Heart left ventricle (tissue), 16 donors: ENCODE measurements around the gene SIAH2. TPM values are rescaled to one million over a fixed set of nuclear protein-coding genes. Genes with fewer than 3 reads are reported as not detected.
A peak's percentile ranks its signal among the peaks of the same experiment; 100 is the strongest.

Experiments used
- ATAC-seq, 4 donors: fragments of 200-7000 bp; cut with Tn5 transposase; one replicate each; pipeline ENCODE4 v1.9.1; 2020 to 2022; ENCODE audit warnings: moderate library complexity in 4 of 4, mild to moderate bottlenecking in 3 of 4, moderate number of reproducible peaks in 1 of 4
- DNase-seq, 5 donors: peaks; one replicate each; pipeline ENCODE4 v3.0.0-alpha.2; 2020
- H3K27ac ChIP-seq, 12 donors: fragments of 200-600 bp; sonication (generic) in 4 of 12; one replicate each; pipeline versions ENCODE4 v1.5.0 to v1.8.0; 2016 to 2022; ENCODE audit warnings: mild to moderate bottlenecking in 2 of 12
- H3K27me3 ChIP-seq, 9 donors: fragments of 200-600 bp; sonication (generic) in 2 of 9; one replicate each; pipeline versions ENCODE4 v1.5.1 to v1.8.0; 2016 to 2022; ENCODE audit warnings: mild to moderate bottlenecking in 3 of 9
- H3K36me3 ChIP-seq, 9 donors: fragments of 200-600 bp; sonication (generic) in 2 of 9; one replicate each; pipeline versions ENCODE4 v1.5.0 to v1.8.0; 2018 to 2022; ENCODE audit warnings: mild to moderate bottlenecking in 2 of 9
- H3K4me1 ChIP-seq, 12 donors: fragments of 200-600 bp; sonication (generic) in 4 of 12; one replicate each; pipeline versions ENCODE4 v1.5.0 to v1.8.0; 2016 to 2022; ENCODE audit warnings: mild to moderate bottlenecking in 3 of 12
- H3K4me3 ChIP-seq, 12 donors: fragments of 200-600 bp; sonication (generic) in 4 of 12; one replicate each; pipeline versions ENCODE4 v1.5.0 to v1.8.0; 2017 to 2022; ENCODE audit warnings: mild to moderate bottlenecking in 9 of 12, moderate library complexity in 4 of 12
- H3K9me3 ChIP-seq, 12 donors: fragments of 200-600 bp; sonication (generic) in 4 of 12; one replicate each; pipeline versions ENCODE4 v1.5.0 to v1.8.0; 2016 to 2022; ENCODE audit warnings: mild to moderate bottlenecking in 1 of 12
- POLR2A ChIP-seq, 2 donors: fragments of 450-650 bp; IDR thresholded peaks; one replicate each; pipeline ENCODE4 v1.6.1; 2017; ENCODE audit warnings: antibody characterized with exemption in 2 of 2, mild to moderate bottlenecking in 2 of 2, moderate library complexity in 2 of 2
- WGBS, 4 donors: extraction: QIAGEN DNeasy Blood & Tissue Kit in 2 of 4; methylation state at CpG; one replicate each; pipeline versions ENCODE4 v1.1.5 to v1.1.7; 2013 to 2018; 5-methylcytosine and 5-hydroxymethylcytosine counted together
- intact Hi-C, 10 donors: fragments of 100-400 bp; cut with DNase I; formaldehyde crosslinking; loops; one replicate each; pipeline versions ENCODE4 v1.11.1 to v1.14.2; 2022
- polyA plus RNA-seq, 2 donors: library from polyadenylated mRNA; stranded (reverse); fragments of 200-250 nt; gene quantifications; one replicate each; pipeline ENCODE4 v1.2.3, GENCODE V29; 2013
- total RNA-seq, 9 donors: library from RNA; depleted of rRNA in 2 of 9; stranded (reverse); fragments of >200 nt in 2 of 9; fragmentation: NEBNext Ultra II Directional in 3 of 9; extraction: Animal tissue kit (Norgen Biotek cat#: 25700) in 3 of 9; gene quantifications; one replicate each; pipeline versions ENCODE4 v1.1.0 to v1.2.4, GENCODE V29; 2016 to 2023
- TF ChIP-seq, protein P1 (sequence below), 12 donors: fragments of 200-600 bp; sonication (generic) in 4 of 12; IDR thresholded peaks; one replicate each; pipeline versions ENCODE4 v1.5.0 to v1.8.0; 2018 to 2022; ENCODE audit warnings: antibody characterized with exemption in 12 of 12, mild to moderate bottlenecking in 5 of 12
- donor health status: ischemic (EF 13 %, LVEDD 7.1; RV severe dilation, severe dysfunction).
- donor health status: healthy with polysubstance abuse.
- donor health status: DM: no; HTN: yes; CAD: no.
- donor health status: DM: no; HTN: no; CAD: no.
- donor health status: ischemic (EF 25% LVEDD 6.9; RV normal size, moderate dysfunction).
- donor health status: ischemic (EF 25% LVEDD 5.7; RV mildly dilated, moderate dysfunction).
- donor health status: healthy.
- donor health status: DM: yes; HTN: yes; CAD: no.
- donor health status: ischemic (EF 35%, LVEDD 5.7; RV mildly dilated, moderate dysfunction).
- donor health status: nonischemic (EF 11% LVEDD 7.7; RV severe dilation, severe dysfunction).
- donor health status: DM: yes; HTN: yes; CAD: no.
- donor health status: PGD.
- donor health status: ischemic (EF 29% LVEDD 5.4; RV normal size, mild dysfunction).
- donor health status: nonischemic (EF 23%, LVEDD 6.1; RV moderate dilation, normal function).

Gene SIAH2
- total and polyA plus RNA-seq, 11 donors: 7.1 to 38.7 (median 23.4) TPM

DNA sequence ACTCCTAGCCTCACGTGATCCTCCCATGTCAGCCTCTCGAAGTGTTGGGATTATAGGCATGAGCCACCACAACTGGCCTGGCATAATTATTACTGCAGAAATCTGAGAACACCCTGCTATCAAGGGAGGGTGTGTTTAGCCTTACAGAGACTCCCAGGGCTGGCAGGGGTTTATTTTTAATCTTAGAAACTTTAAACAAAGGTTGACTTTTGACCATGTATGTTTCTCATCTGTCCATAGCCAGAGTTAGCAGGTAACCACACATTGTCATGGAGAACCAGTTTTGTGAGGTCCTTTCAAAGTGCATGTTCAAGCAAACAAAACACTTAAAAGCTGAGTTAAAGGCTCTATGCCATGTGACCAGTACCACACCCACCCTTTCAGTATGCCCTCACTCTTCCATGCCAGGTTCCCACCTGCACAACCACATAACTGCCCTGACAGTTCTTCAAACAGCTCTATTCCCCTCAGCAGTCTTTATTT, 11.1 kb downstream of the SIAH2 start:
- peak in 3 of 4 donors; percentile 32 to 57 (median 46) for ATAC-seq
- H3K27ac ChIP-seq: peak overlapping the region in 2 of 12 donors; percentile 6 to 8
- 57 to 71% (median 61%) methylated on average over 2 of the region's 2 CpGs for WGBS, 4 donors

DNA sequence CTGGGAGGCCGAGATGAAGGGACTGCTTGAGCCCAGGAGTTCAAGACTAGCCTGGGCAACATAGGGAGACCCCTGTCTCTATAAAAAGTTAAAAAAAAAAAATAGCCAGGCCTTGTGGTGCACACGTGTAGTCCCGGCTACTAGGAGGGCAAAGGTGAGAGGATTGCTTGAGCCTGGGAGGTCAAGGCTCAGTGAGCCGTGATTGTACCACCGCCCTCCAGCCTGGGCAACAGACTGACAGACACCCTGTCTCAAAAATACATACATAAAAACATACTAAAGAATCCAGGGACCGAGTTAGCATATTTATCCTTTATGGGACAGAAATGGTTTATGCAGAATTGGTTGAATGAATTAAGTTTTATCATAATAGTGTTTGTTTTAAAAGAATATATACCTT, 13.7 kb downstream of the SIAH2 start:
- no peaks in the 10 kb centered on the region for H3K9me3 ChIP-seq
- DNase-seq: no peak
- H3K4me3 ChIP-seq: no peak overlapping the region
- peaks cover 0 to 67% (median 39%) of the 10 kb centered on the region in 12 donors for H3K4me1 ChIP-seq
- H3K36me3 ChIP-seq: peaks cover 0 to 4% (median 0%) of the 10 kb centered on the region in 9 donors
- TF ChIP-seq, protein P1, sequence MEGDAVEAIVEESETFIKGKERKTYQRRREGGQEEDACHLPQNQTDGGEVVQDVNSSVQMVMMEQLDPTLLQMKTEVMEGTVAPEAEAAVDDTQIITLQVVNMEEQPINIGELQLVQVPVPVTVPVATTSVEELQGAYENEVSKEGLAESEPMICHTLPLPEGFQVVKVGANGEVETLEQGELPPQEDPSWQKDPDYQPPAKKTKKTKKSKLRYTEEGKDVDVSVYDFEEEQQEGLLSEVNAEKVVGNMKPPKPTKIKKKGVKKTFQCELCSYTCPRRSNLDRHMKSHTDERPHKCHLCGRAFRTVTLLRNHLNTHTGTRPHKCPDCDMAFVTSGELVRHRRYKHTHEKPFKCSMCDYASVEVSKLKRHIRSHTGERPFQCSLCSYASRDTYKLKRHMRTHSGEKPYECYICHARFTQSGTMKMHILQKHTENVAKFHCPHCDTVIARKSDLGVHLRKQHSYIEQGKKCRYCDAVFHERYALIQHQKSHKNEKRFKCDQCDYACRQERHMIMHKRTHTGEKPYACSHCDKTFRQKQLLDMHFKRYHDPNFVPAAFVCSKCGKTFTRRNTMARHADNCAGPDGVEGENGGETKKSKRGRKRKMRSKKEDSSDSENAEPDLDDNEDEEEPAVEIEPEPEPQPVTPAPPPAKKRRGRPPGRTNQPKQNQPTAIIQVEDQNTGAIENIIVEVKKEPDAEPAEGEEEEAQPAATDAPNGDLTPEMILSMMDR (IDR thresholded peaks at IDR 0.05): no peak
- no peak for TF ChIP-seq POLR2A (IDR thresholded peaks at IDR 0.05)
- no peak for ATAC-seq
- intact Hi-C loops: no loop called here
- no peaks in the 10 kb centered on the region for H3K27me3 ChIP-seq
- 74 to 88% (median 78%) methylated on average over 6 of the region's 6 CpGs for WGBS, 4 donors
- H3K27ac ChIP-seq: no peak overlapping the region

More for the DNA sequence above, 11.1 kb downstream of the SIAH2 start:
- H3K36me3 ChIP-seq: peaks cover 0 to 4% (median 0%) of the 10 kb centered on the region in 9 donors
- H3K27me3 ChIP-seq: no peaks in the 10 kb centered on the region
- no peaks in the 10 kb centered on the region for H3K9me3 ChIP-seq
- intact Hi-C loops: no loop called here
- no peak overlapping the region for H3K4me3 ChIP-seq
- no peak for TF ChIP-seq POLR2A (IDR thresholded peaks at IDR 0.05)
- TF ChIP-seq, protein P1 (IDR thresholded peaks at IDR 0.05): no peak
- no peak for DNase-seq
- H3K4me1 ChIP-seq: peaks cover 0 to 71% (median 45%) of the 10 kb centered on the region in 12 donors

DNA sequence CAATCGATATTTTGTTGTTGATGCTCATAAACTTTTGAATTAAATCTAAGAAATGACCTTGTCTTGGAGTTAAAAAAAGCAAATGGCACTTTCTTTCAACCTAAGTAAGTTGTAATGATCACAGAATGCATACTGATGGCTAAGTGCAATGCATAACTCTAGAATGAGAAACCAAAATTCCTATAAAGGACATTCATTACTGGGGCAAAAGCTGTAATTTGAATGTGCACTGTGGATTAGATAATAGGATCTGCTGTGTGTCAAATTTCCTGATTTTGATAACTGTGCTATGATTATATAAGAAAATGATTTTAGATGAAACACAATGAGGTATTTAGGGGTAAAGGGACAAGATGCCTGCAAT, 14.3 kb downstream of the SIAH2 start:
- 87 to 97% (median 89%) methylated on average over 1 of the region's 1 CpG for WGBS, 4 donors
- Histone ChIP-seq H3K27me3 (no peaks in the 10 kb centered on the region), H3K36me3 (peaks cover 0 to 4% (median 0%) of the 10 kb centered on the region in 9 donors), H3K4me1 (peaks cover 0 to 72% (median 45%) of the 10 kb centered on the region in 12 donors), H3K4me3 (no peak overlapping the region), H3K27ac (no peak overlapping the region), H3K9me3 (no peaks in the 10 kb centered on the region)
- DNase-seq (no peak), ATAC-seq (no peak)
- no peak for TF ChIP-seq POLR2A (IDR thresholded peaks at IDR 0.05)
- TF ChIP-seq, protein P1 (IDR thresholded peaks at IDR 0.05): no peak
- intact Hi-C loops: no loop called here

DNA sequence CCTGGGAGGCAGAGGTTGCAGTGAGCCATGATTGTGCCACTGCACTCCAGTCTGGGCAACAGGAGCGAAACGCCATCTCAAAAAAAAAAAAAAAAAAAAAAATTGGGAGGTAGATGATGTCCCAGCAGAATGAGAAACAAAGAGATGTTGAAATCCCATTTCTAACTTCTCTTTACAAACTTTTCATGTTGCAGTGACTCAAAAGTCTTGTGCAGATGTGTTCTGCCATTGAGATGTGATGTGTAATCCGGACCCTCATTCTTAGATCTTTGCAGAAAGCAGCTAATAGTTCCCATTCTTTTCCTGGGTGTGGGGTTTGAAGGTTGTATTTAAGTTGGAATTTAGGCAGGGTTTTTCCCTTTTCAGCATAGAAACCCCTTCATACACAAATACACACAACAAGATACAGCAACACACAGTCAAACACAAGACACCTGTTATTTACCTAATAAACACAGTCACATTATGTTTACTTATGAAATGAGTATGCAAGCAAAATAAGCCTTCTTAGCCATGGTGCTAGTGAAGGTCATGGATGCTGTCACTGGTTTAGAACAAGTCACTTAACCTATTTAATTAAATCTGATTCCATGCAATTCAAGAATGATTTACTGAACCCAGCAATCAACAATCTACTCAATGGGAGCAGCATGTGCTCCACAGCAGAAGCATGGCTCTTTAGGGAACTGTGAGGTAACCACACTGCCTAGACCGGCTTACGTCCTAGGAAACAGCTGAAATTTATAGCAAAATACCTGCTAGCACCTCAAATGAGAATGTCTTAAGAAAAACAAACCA, 14.9 kb downstream of the SIAH2 start:
- ATAC-seq (no peak), DNase-seq (no peak)
- intact Hi-C loops: no loop called here
- Histone ChIP-seq H3K9me3 (no peaks in the 10 kb centered on the region), H3K4me1 (peaks cover 0 to 69% (median 48%) of the 10 kb centered on the region in 12 donors), H3K36me3 (peaks cover 0 to 4% (median 0%) of the 10 kb centered on the region in 9 donors), H3K27me3 (no peaks in the 10 kb centered on the region), H3K4me3 (no peak overlapping the region), H3K27ac (no peak overlapping the region)
- TF ChIP-seq, protein P1 (IDR thresholded peaks at IDR 0.05): no peak
- no peak for TF ChIP-seq POLR2A (IDR thresholded peaks at IDR 0.05)
- WGBS, 4 donors: 84 to 90% (median 89%) methylated on average over 5 of the region's 5 CpGs
